NCI-H1436 treated with DMSO at 0.1 percent for 48 hours (cell line): ENCODE results near the gene C22orf23.

Experiments used
- DNase-seq: peaks from one replicate; lab custom pipeline; 2025; lab: John Stamatoyannopoulos, UW

The C22orf23 gene

DNA sequence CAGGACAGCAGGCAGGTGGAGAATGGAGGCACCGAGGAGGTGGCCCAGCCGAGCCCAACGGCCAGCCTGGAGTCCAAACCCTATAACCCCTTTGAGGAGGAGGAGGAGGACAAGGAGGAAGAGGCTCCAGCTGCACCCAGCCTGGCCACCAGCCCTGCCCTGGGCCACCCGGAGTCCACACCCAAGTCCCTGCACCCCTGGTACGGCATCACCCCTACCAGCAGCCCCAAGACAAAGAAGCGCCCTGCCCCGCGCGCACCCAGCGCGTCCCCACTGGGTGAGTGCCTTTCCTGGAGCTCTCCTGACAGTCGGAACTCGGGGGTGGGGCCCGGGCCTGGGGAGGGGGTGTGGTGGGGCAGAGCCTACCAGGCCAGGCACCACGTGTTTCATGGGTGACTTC is 27.6 kb downstream of the C22orf23 start:
- no peak for DNase-seq

DNA sequence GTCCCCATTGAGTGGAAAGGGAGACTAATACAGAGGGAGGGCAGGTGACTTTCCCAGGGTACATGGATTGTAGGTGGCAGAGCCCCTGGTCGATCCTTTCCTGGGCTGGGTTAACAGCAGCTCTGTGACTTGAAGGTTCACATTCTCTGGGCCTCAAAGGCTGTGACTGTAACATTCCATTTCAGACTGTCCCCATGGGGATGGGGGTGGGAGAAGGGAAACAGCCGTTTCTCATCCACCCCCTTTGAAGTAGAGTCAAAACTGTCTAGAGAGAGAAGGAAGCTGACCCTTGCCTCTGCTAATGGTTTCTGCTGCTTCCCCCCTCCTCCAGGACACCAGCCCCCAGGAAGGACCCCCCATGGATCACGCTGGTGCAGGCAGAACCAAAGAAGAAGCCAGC is 28.1 kb downstream of the C22orf23 start:
- no peak for DNase-seq

DNA sequence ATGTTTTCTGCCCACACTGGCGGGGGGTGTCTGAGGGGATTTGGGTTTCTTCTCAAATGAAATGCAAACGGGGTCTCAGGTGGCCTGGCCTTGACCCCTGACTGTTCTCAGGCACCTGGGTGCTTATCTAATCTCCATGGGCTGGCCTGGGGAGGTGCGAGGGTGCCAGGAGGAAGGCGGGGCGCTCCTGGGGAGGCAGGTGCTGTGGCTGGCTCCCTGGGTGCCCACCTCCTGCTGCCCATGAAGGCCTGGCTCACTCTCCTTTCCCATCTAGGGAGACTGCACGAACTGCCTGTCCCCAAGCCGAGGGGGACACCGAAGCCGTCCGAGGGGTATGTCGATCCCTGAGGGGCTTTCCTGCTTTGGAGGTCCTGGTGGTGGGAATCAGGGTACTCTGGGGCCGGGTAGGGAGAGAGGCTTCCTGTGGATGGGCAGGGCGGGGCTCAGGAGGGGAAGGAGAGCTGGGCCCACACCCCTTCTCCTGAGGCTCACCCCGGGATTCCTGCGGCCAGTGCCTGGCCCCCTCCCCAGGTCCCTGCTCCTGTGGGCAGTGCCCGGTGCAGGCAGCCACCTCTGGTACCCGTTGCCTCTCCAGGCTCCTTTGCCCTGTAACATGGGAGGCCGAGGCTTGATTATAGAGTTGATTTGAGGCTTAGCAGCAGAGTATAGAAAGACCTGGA is 28.9 kb downstream of the C22orf23 start:
- DNase-seq = no peak

- DNase-seq = no peak
These were observed 29.5 kb downstream of the C22orf23 start for GRCh38 chr22:37923927-37924326.

DNA sequence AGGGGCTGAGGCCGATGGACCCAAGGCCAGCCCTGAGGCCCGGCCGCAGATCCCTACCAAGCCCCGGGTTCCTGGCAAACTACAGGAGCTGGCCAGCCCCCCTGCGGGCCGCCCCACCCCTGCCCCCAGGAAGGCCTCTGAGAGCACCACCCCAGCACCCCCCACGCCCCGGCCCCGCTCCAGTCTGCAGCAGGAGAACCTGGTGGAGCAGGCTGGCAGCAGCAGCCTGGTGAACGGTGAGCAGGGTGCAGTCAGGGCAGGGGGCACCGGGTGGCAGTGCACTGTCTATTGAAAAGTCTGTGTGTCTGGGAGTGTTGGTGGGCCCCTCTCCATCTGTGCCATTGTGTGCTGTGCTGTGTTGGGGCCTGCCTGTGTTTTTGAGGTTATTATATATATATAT is 31.2 kb downstream of the C22orf23 start:
- DNase-seq = no peak

DNA sequence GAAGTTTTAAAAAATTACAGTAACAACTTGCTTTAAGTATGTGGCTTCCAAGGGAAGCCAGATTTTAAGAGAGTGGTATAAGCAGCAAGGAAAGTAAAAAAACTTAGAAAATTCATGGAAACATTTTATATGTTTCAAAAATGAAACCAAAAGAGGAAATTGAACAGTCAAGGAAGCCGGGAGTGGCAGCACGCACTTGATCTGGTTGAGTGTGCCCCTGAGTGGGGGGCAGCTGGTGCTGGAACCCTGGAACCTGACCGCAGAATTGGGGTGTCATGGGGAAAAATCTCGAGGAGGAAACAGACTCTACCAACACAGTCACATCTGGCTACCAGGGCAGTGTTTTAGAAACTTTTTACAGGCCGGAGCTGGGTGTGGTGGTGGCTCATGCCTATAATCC is 33.3 kb downstream of the C22orf23 start:
- no peak for DNase-seq

DNA sequence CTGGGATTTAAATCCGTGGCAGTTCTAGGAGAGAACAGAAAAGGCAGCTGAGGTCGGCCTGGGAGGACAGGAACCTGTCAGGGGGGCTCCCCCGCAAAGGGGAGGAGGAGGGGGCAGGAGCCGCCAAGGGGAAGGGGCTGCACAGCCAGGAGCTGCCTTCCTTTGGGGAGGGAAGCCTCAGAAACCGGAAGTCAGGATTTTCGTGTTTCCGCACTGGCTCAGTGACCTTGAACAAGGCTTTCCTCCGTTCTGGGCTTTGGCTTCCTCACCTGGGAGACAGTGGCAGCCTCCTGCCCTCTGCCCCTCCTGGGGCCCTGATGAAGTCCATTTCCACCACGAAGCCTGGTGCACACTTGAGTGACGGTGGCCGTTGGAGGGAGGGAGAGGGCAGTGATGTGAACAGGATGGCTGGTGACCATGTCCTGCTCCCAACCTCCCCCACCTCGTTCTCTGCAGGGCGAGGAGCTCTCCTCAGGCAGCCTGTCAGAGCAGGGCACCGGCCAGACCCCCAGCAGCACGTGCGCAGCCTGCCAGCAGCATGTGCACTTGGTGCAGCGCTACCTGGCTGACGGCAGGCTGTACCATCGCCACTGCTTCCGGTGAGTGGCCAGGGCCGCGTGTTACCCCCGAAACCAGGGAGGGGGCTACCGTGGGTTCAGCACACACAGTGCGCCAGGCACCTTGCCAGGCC is 34.7 kb downstream of the C22orf23 start:
- no peak for DNase-seq

DNA sequence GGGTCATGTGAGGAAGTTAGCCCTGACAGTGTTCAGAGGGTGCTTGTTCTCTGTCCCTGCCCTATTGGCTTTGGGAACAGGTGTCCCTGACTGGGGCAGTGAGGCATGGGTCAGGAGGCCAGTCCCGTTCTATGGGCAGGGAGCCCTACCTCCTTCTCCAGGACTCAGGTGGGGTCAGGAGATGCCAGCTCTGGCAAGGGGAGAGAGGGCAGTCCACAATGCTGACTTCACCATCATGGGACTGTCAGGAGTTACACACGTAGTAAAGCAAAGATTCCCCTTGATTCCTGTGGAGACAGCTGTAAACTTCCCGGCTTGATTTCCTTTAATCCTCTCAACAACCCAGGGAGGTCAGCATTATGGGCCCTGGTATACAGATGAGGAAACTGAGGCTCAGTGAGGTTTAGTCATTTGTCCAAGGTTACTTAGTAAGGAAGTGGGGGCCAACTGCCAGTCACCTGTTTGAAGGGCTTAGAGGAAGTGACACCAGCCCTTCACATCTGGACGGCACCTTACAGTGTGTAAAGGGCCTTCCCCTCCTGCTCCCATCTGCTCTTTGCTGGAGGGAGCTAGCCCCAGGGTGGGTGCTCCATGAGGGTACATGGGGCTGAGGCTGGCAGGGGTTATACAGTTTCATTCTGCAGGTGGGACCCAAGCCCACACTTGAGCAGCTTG is 35.4 kb downstream of the C22orf23 start:
- no peak for DNase-seq

DNA sequence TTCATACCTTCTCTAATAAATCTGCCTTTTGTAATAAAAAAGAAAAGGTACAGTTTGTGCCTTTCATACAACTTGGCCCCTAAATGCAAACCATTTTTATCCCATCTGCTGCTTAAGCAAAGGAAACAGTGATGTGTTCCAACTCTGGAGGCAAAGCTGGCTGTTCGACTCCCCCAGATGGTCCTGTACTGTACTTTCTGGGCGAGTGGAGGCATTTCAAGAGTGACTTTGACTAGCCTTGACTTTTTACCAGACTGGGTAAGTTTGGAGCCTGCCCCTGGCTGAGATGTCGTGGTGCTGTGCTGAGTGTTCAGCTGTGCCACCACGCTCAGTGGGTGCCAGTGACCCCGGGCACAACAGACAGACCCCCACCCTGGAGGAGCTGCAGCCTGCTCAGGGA is 37.1 kb downstream of the C22orf23 start:
- no peak for DNase-seq

GRCh38 chr22:37913233-37913721 is 40.1 kb downstream of the C22orf23 start:
- no peak for DNase-seq

DNA sequence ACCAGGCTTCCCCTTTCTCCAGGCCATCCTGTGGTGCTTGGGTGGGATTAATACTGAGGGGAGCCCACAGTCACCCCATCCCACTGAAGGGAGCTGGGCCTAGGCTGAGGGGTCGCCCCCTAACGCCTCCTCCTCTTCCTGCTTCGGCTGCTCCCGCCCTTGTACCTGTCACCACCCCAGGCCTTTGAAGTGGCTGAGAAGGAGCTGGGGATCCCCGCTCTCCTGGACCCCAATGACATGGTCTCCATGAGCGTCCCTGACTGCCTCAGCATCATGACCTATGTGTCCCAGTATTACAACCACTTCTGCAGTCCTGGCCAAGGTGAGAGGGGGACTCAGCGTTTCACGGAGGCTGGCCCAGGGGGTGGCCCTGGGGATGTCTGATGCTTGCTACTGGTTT is 41.2 kb downstream of the C22orf23 start:
- DNase-seq = no peak

DNA sequence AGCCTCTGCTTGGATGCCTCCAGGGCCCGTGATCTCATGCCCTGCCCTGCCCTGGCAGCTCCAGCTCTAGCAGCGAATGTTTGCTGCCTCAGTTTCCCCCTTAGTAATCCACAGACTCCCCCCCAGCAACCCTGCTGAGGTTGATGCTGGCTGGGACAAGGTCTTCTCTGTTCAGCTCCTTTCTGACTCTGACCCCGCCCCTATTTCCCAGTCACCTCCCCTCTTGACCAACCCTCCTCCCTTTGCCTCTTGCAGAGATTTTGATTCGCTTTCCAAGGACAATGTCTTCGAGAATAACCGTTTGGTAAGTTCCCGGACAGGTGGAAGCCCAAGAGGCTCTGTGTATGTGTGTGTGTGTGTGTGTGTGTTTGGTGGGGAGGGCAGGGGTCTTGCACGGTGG is 41.7 kb downstream of the C22orf23 start:
- no peak for DNase-seq

GRCh38 chr22:37910890-37911672 is 42.3 kb downstream of the C22orf23 start:
- DNase-seq = no peak

DNA sequence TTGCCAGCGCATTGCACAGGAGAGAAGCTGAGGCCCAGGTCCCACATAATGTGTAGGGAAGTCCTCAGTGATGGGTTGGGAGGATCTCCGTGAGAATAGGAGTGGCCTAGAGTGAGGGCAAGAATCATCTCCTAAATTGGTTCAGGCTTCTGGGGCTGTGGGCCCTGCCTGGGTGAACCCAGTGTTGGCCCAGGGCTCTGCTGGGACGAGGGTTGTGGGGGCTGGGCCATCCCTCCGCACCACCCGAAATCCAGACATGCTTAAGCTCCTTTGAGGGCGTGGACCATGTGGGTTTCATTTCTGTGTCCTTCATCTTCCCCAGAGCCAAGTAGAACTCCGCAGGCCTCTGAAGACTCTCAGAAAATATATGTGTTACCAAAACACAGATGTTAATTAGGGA is 43.6 kb downstream of the C22orf23 start:
- no peak for DNase-seq

DNA sequence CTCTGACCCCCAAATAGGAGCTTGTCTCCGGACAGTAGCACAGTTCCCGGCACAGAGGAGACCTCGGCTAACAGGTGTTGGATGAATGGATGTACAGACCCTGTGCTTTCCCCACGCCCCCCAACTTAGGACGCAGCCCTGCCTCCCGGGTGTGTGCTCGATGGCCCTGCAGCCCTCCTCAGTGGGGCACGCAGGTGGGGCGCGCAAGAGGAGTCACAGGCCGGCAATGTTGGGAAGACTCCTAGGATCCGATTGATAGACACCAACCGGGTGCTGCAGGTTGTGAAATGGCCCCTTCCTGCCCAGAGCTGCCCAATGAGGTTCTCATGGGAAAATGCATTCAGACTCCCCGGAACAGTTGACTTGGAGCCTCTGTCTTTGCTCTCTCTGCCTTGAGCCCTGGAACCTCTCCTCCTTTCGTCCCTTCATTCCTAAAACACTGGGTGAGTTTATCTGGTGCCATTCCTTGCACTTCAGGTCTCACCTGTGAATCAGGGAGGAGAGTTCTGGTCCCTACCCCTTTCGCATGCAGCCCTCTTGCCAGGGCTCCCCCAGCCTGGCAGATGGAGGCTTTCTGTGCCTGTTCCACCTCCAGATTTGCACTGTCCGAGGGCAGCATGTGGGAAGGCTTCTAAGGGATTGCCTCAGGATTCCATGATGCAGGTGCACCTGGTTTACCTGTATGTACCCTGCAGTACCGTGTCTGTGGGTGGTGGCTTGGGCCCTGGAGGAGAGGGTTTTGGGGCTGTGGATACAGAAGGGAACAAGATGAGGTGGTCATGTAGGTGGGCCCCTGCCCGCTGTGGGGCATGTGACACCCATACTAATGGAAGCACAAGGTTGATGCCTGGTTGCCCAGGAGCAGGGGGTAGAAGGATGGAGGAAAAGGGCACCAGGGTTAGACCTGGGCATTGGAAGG is 46.1 kb downstream of the C22orf23 start:
- no peak for DNase-seq

GRCh38 chr22:37906364-37907008 is 46.9 kb downstream of the C22orf23 start:
- no peak for DNase-seq

GRCh38 chr22:37905534-37906363 is 47.7 kb downstream of the C22orf23 start, which contains the start of gene MICALL1:
MICALL1 (plus strand) TSS chr22:37906297; CDS start chr22:37906423, 126 bp downstream.
- no peak for DNase-seq

- no peak for DNase-seq
These were observed 48.5 kb downstream of the C22orf23 start for GRCh38 chr22:37904572-37905533.
